ENCODE measurements around the gene MYH15. TPM values are rescaled to one million over a fixed set of nuclear protein-coding genes. Genes with fewer than 3 reads are reported as not detected.

Gene MYH15
- 0.77 and 1.1 TPM in 2 replicates for total RNA-seq

GRCh38 chr3:108510496-108510895, at the start of gene MYH15:
TSS of gene MYH15 (minus strand) at chr3:108510596. CDS start at chr3:108510530, 66 bp downstream.

Other genes starting within 250 kb of the MYH15 start
- gene HHLA2, start 214.0 kb downstream of the MYH15 start, total RNA-seq, result under 0.01 TPM in 1 of 2 replicates, not detected in the other
- gene CIP2A, start 78.8 kb upstream of the MYH15 start, total RNA-seq, result 7.0 and 37.6 TPM in 2 replicates
- 10.0 and 11.6 TPM in 2 replicates for gene DZIP3, start 79.1 kb upstream of the MYH15 start, total RNA-seq
- not detected in 2 replicates for gene RETNLB, start 246.8 kb upstream of the MYH15 start, total RNA-seq